Ovary (tissue), 9 donors: ENCODE results near the gene ZNF398. TPM values are rescaled to one million over a fixed set of nuclear protein-coding genes. Genes with fewer than 3 reads are reported as not detected.

ENCODE experiments used
- DNase-seq, 5 donors: peaks; one replicate each; pipeline ENCODE4 v3.0.0-alpha.2; 2019 to 2020
- H3K27ac ChIP-seq, 2 donors: fragments of 200-600 bp; one replicate each; pipeline versions ENCODE4 v1.5.1 to v1.8.0; 2019 to 2022
- H3K27me3 ChIP-seq: fragments of 200-600 bp; one replicate; pipeline ENCODE4 v1.8.0; 2022
- H3K36me3 ChIP-seq: fragments of 200-600 bp; sonication (generic); one replicate; pipeline ENCODE4 v1.5.1; 2019
- H3K4me1 ChIP-seq: one replicate; pipeline ENCODE4 v1.8.1; 2013; ENCODE audit warnings: mild to moderate bottlenecking, moderate library complexity; ENCODE audit not compliant: insufficient read depth
- H3K4me3 ChIP-seq: fragments of 200-600 bp; sonication (generic); one replicate; pipeline ENCODE4 v1.5.1; 2017
- H3K9me3 ChIP-seq, 2 donors: fragments of 200-600 bp in 1 of 2; sonication (generic) in 1 of 2; one replicate each; pipeline versions ENCODE4 v1.5.1 to v1.8.1; 2013 to 2019; ENCODE audit warnings: mild to moderate bottlenecking in 1 of 2, moderate library complexity in 1 of 2
- EP300 ChIP-seq: sonication (generic); formaldehyde crosslinking; IDR thresholded peaks from one replicate; pipeline ENCODE4 v1.6.1; 2017; ENCODE audit warnings: antibody characterized with exemption
- POLR2A ChIP-seq: fragments of 450-650 bp; IDR thresholded peaks from one replicate; pipeline ENCODE4 v1.6.1; 2017; ENCODE audit warnings: antibody characterized with exemption, mild to moderate bottlenecking, moderate library complexity
- WGBS, 3 donors: extraction: QIAGEN DNeasy Blood & Tissue Kit in 1 of 3; methylation state at CpG; one replicate each; pipeline versions ENCODE4 v1.1.5 to v1.1.7; 2013 to 2017; 5-methylcytosine and 5-hydroxymethylcytosine counted together
- intact Hi-C, 4 donors: fragments of 100-400 bp; cut with DNase I; formaldehyde crosslinking; loops; one replicate each; pipeline versions ENCODE4 v1.11.0 to v1.15.1; 2022 to 2023
- polyA plus RNA-seq, 2 donors: library from polyadenylated mRNA; stranded (reverse); fragments of 200-250 nt in 1 of 2; fragments of 350-450 nt in 1 of 2; fragmentation: Illumina TruSeq in 1 of 2; extraction: RNeasy Lipid Tissue Mini Kit (QIAGEN cat#74804) in 1 of 2; gene quantifications; one replicate each; pipeline ENCODE4 v1.2.3, GENCODE V29; 2013 to 2014
- total RNA-seq, 7 donors: library from RNA; depleted of rRNA in 2 of 7; stranded (reverse); fragments of >200 nt in 2 of 7; fragmentation: NEBNext Ultra II Directional in 3 of 7; extraction: Animal tissue kit (Norgen Biotek cat#: 25700) in 3 of 7; gene quantifications; one replicate each; pipeline versions ENCODE4 v1.1.0 to v1.2.4, GENCODE V29; 2016 to 2023
- TF ChIP-seq, protein P1 (sequence below), 3 donors: fragments of 450-650 bp in 2 of 3; fragments of 200-600 bp in 1 of 3; IDR thresholded peaks; one replicate each; pipeline versions ENCODE4 v1.5.1 to v1.8.0; 2016 to 2022; ENCODE audit warnings: antibody characterized with exemption in 3 of 3, mild to moderate bottlenecking in 1 of 3
- donor health status: DM: no; HTN: no; CAD: no; lungs with moderate emphysema.
- donor health status: DM: no; HTN: no; CAD: no.
- donor health status: Bipolar disorder and iron deficiency.
- donor health status: DM: yes; HTN: yes; CAD: no.
- donor health status: DM: no; HTN: no; CAD: no.
- donor health status: DM: yes; HTN: yes; CAD: no.

Gene ZNF398
- total and polyA plus RNA-seq, 9 donors, result 5.0 to 20.6 (median 17.3) TPM

DNA sequence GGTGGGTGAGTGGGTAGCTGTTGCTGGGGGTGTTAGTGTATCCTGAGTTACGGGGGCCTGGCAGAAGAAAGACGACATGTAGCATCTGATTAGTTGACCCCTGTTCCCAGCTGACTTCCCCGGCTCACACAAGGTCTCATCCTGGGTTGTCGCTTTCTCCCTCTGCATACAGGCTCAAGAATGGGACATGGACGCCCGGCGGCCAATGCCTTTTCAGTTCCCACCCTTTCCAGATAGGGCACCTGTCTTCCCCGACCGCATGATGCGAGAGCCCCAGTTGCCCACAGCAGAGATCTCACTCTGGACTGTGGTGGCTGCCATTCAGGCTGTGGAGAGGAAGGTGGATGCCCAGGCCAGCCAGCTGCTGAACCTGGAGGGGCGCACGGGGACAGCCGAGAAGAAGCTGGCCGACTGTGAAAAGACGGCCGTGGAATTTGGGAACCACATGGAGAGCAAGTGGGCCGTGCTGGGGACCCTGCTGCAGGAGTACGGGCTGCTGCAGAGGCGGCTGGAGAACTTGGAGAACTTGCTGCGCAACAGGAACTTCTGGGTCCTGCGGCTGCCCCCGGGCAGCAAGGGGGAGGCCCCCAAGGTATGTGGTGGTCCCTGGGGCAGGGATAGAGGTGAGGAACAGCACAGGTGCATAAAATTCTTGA is 51.0 kb downstream of the ZNF398 start:
- intact Hi-C loops, result no loop called here
- H3K4me1 ChIP-seq, result peaks cover 6% of the 10 kb centered on the region
- H3K4me3 ChIP-seq, result no peak overlapping the region
- WGBS, 3 donors, result 89 to 92% (median 90%) methylated on average over 22 of the region's 22 CpGs
- no peaks in the 10 kb centered on the region for H3K9me3 ChIP-seq
- H3K27me3 ChIP-seq, result no peaks in the 10 kb centered on the region
- no peak overlapping the region for H3K27ac ChIP-seq
- TF ChIP-seq, protein P1, sequence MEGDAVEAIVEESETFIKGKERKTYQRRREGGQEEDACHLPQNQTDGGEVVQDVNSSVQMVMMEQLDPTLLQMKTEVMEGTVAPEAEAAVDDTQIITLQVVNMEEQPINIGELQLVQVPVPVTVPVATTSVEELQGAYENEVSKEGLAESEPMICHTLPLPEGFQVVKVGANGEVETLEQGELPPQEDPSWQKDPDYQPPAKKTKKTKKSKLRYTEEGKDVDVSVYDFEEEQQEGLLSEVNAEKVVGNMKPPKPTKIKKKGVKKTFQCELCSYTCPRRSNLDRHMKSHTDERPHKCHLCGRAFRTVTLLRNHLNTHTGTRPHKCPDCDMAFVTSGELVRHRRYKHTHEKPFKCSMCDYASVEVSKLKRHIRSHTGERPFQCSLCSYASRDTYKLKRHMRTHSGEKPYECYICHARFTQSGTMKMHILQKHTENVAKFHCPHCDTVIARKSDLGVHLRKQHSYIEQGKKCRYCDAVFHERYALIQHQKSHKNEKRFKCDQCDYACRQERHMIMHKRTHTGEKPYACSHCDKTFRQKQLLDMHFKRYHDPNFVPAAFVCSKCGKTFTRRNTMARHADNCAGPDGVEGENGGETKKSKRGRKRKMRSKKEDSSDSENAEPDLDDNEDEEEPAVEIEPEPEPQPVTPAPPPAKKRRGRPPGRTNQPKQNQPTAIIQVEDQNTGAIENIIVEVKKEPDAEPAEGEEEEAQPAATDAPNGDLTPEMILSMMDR (IDR thresholded peaks at IDR 0.05), result no peak
- TF ChIP-seq POLR2A, result no peak
- no peak for TF ChIP-seq EP300
- no peaks in the 10 kb centered on the region for H3K36me3 ChIP-seq
- DNase-seq, result no peak

DNA sequence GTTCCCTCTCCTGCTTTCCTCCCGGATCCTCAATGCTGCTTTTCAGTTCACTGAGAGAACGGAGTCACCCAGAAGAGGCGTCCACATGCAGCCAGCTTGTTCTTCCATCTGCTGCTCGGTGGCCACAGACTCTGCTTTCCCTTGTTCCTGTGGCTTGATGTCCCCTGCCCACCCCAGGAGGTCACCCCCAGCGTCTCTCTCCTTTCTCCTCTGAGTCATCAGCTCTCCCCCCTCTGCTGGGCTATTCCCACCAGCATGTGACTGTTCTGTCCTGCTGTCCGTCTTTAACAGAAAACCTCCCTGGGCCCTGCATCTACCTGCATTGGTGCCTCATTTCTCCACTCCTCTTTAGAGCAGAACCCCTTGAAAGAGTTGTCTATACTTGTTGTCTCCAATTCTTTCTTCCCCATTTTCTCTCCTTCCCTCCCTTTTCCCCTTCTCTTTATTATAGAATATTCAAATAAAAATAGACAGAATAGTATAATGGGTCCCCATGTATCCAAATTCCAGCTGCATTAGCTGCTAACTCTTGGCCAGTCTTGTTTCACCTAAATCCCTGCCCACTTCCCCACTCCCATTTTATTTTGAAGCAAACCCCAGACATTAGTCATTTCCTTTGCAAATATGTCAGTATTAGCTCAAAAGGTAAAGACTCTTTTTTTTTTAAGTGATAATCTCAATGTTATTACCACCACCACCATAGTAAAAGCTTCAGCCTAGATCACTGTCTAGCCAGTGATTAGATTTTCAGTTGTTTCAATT is 52.2 kb downstream of the ZNF398 start:
- WGBS, 3 donors, result 93 to 95% (median 93%) methylated on average over 6 of the region's 6 CpGs
- Histone ChIP-seq H3K9me3 (no peaks in the 10 kb centered on the region), H3K4me1 (peaks cover 6% of the 10 kb centered on the region), H3K36me3 (no peaks in the 10 kb centered on the region), H3K27me3 (no peaks in the 10 kb centered on the region), H3K27ac (no peak overlapping the region), H3K4me3 (no peak overlapping the region)
- TF ChIP-seq POLR2A, result no peak
- TF ChIP-seq, protein P1 (IDR thresholded peaks at IDR 0.05), result no peak
- no peak for TF ChIP-seq EP300
- no peak for DNase-seq
- intact Hi-C loops, result no loop called here

GRCh38 chr7:149202831-149203231 is 55.6 kb downstream of the ZNF398 start:
- intact Hi-C loops, result no loop called here
- Histone ChIP-seq H3K36me3 (no peaks in the 10 kb centered on the region), H3K4me1 (no peaks in the 10 kb centered on the region), H3K4me3 (no peak overlapping the region), H3K27ac (no peak overlapping the region), H3K27me3 (no peaks in the 10 kb centered on the region), H3K9me3 (no peaks in the 10 kb centered on the region)
- no peak for DNase-seq
- TF ChIP-seq POLR2A, result no peak
- no peak for TF ChIP-seq EP300
- TF ChIP-seq, protein P1 (IDR thresholded peaks at IDR 0.05), result no peak
- WGBS, 3 donors, result 94 to 95% (median 94%) methylated on average over 6 of the region's 6 CpGs

- TF ChIP-seq, protein P1 (IDR thresholded peaks at IDR 0.05), result no peak
- TF ChIP-seq POLR2A, result no peak
- TF ChIP-seq EP300, result no peak
- 77 to 83% (median 80%) methylated on average over 18 of the region's 18 CpGs for WGBS, 3 donors
- no peaks in the 10 kb centered on the region for H3K4me1 ChIP-seq
- no peaks in the 10 kb centered on the region for H3K36me3 ChIP-seq
- no peak overlapping the region for H3K27ac ChIP-seq
- intact Hi-C loops, result no loop called here
- DNase-seq, result no peak
- no peak overlapping the region for H3K4me3 ChIP-seq
- no peaks in the 10 kb centered on the region for H3K27me3 ChIP-seq
- no peaks in the 10 kb centered on the region for H3K9me3 ChIP-seq
Measured at GRCh38 chr7:149205690-149206381, 58.6 kb downstream of the ZNF398 start.
